Neural progenitor cell (in vitro differentiated cells): ENCODE data around the gene NIN. TPM values are rescaled to one million over a fixed set of nuclear protein-coding genes. Genes with fewer than 3 reads are reported as not detected.

ENCODE experiments used
- DNase-seq: peaks from one replicate; pipeline ENCODE4 v3.0.0-alpha.2; 2016; ENCODE audit warnings: low spot score
- H2AFZ ChIP-seq: fragments of 200-600 bp; sonication (generic); replicated peaks from 2 replicates; pipeline ENCODE4 v1.6.1; 2016; ENCODE audit warnings: antibody characterized with exemption
- H3F3A ChIP-seq: fragments of 200-600 bp; sonication (generic); 2 replicates; pipeline ENCODE4 v1.6.1; 2016; ENCODE audit warnings: antibody characterized with exemption, low read depth
- H3K27ac ChIP-seq: fragments of 200-600 bp; sonication (generic); 2 replicates; pipeline ENCODE4 v1.5.1; 2016; ENCODE audit warnings: mild to moderate bottlenecking
- H3K27me3 ChIP-seq: fragments of 200-600 bp; sonication (generic); 2 replicates; pipeline ENCODE4 v1.6.1; 2016; ENCODE audit warnings: mild to moderate bottlenecking, moderate library complexity
- H3K36me3 ChIP-seq: fragments of 200-600 bp; sonication (generic); 2 replicates; pipeline ENCODE4 v1.5.1; 2016
- H3K4me1 ChIP-seq: fragments of 200-600 bp; sonication (generic); 2 replicates; pipeline ENCODE4 v1.6.1; 2016; ENCODE audit warnings: mixed run types
- H3K4me2 ChIP-seq: fragments of 200-600 bp; sonication (generic); 2 replicates; pipeline ENCODE4 v1.6.1; 2016
- H3K4me3 ChIP-seq: fragments of 200-600 bp; sonication (generic); 2 replicates; pipeline ENCODE4 v1.5.1; 2016
- H3K79me2 ChIP-seq: fragments of 200-600 bp; sonication (generic); 2 replicates; pipeline ENCODE4 v1.6.1; 2016; ENCODE audit warnings: low read depth
- H3K9ac ChIP-seq: fragments of 200-600 bp; sonication (generic); 2 replicates; pipeline ENCODE4 v1.6.1; 2016
- H3K9me3 ChIP-seq: fragments of 200-600 bp; sonication (generic); 2 replicates; pipeline ENCODE4 v1.5.1; 2016; ENCODE audit warnings: low read depth
- H4K20me1 ChIP-seq: fragments of 200-600 bp; sonication (generic); 2 replicates; pipeline ENCODE4 v1.6.1; 2016; ENCODE audit warnings: low read depth
- H3K27ac Mint-ChIP-seq: 3 replicates; pipeline ENCODE4 v1.8.0; 2021; ENCODE audit warnings: mixed read lengths
- H3K27me3 Mint-ChIP-seq: 2 replicates; pipeline ENCODE4 v1.8.0; 2022; ENCODE audit warnings: low read depth, mild to moderate bottlenecking, inconsistent platforms, moderate library complexity, mixed read lengths; ENCODE audit not compliant: insufficient read depth
- H3K36me3 Mint-ChIP-seq: 3 replicates; pipeline ENCODE4 v1.8.0; 2021; ENCODE audit warnings: mixed read lengths
- H3K4me1 Mint-ChIP-seq: 3 replicates; pipeline ENCODE4 v1.8.0; 2021; ENCODE audit warnings: mixed read lengths
- H3K4me3 Mint-ChIP-seq: 3 replicates; pipeline ENCODE4 v1.8.0; 2021; ENCODE audit warnings: mild to moderate bottlenecking, moderate library complexity, mixed read lengths
- H3K9me3 Mint-ChIP-seq: 3 replicates; pipeline ENCODE4 v1.8.0; 2020; ENCODE audit warnings: mixed read lengths
- CTCF ChIP-seq: fragments of 200-600 bp; sonication (generic); IDR thresholded peaks from 2 replicates; pipeline ENCODE4 v1.5.1; 2017; ENCODE audit warnings: antibody characterized with exemption, mild to moderate bottlenecking
- EZH2 ChIP-seq: fragments of 200-600 bp; sonication (generic); IDR thresholded peaks from 2 replicates; pipeline ENCODE4 v1.6.1; 2017; ENCODE audit warnings: antibody characterized with exemption, mild to moderate bottlenecking, moderate library complexity
- EZH2phosphoT487 ChIP-seq: fragments of 200-600 bp; sonication (generic); IDR thresholded peaks from 2 replicates; pipeline ENCODE4 v1.6.1; 2017; ENCODE audit warnings: antibody characterized with exemption
- total RNA-seq: library from RNA; depleted of rRNA; stranded (reverse); fragments of >200 nt; gene quantifications from 2 replicates; pipeline ENCODE4 v1.2.3, GENCODE V29; 2015; ENCODE audit warnings: low replicate concordance

The NIN gene
- total RNA-seq = 34.7 and 49.0 TPM in 2 replicates

GRCh38 chr14:50830932-50831725 is at the start of gene NIN:
Gene NIN (minus strand): TSS chr14:50831162. CDS start chr14:50822056, 9,106 bp downstream.
- H3K4me3 ChIP-seq = peak within 1 kb of the TSS; percentile 94
- peaks cover 53% of the 10 kb centered on the region for H3K4me1 Mint-ChIP-seq
- peaks cover 7% of the 10 kb centered on the region for H3K27me3 Mint-ChIP-seq
- peak within 1 kb of the TSS; percentile 98 for H2AFZ ChIP-seq
- peak within 1 kb of the TSS; percentile 72 for H3K27ac ChIP-seq
- H3K4me3 Mint-ChIP-seq = peak within 1 kb of the TSS; percentile 98
- no peaks in the 10 kb centered on the region for H3K9me3 Mint-ChIP-seq
- H3K36me3 ChIP-seq = no peaks in the 10 kb centered on the region
- peaks cover 7% of the 10 kb centered on the region for H3K36me3 Mint-ChIP-seq
- peak within 1 kb of the TSS; percentile 98 for H3K27ac Mint-ChIP-seq
- H3K9me3 ChIP-seq = no peaks in the 10 kb centered on the region
- H3K27me3 ChIP-seq = peaks cover 45% of the 10 kb centered on the region
- peaks cover 31% of the 10 kb centered on the region for H3F3A ChIP-seq
- peak within 1 kb of the TSS; percentile 22 for H3K9ac ChIP-seq
- peak; percentile 93 for DNase-seq
- H3K4me1 ChIP-seq = peaks cover 31% of the 10 kb centered on the region
- peaks cover 42% of the 10 kb centered on the region for H3K79me2 ChIP-seq
- peaks cover 38% of the 10 kb centered on the region for H4K20me1 ChIP-seq
- TF ChIP-seq EZH2phosphoT487 (no peak), EZH2 (no peak), CTCF (no peak)
- H3K4me2 ChIP-seq = peak within 1 kb of the TSS; percentile 84

GRCh38 chr14:50875359-50876070 is 44.6 kb upstream of the NIN start:
- H4K20me1 ChIP-seq = peaks cover 7% of the 10 kb centered on the region
- H3F3A ChIP-seq = peaks cover 6% of the 10 kb centered on the region
- H2AFZ ChIP-seq = no peak overlapping the region
- Mint-ChIP-seq H3K27ac (no peak overlapping the region), H3K9me3 (no peaks in the 10 kb centered on the region), H3K4me1 (peaks cover 26% of the 10 kb centered on the region), H3K4me3 (no peak overlapping the region), H3K27me3 (peaks cover 18% of the 10 kb centered on the region), H3K36me3 (no peaks in the 10 kb centered on the region)
- no peak overlapping the region for H3K27ac ChIP-seq
- no peak for DNase-seq
- H3K9me3 ChIP-seq = no peaks in the 10 kb centered on the region
- no peaks in the 10 kb centered on the region for H3K79me2 ChIP-seq
- H3K27me3 ChIP-seq = peaks cover 43% of the 10 kb centered on the region
- no peak for TF ChIP-seq EZH2
- no peaks in the 10 kb centered on the region for H3K36me3 ChIP-seq
- no peak overlapping the region for H3K4me2 ChIP-seq
- H3K9ac ChIP-seq = no peak overlapping the region
- H3K4me3 ChIP-seq = no peak overlapping the region
- peaks cover 16% of the 10 kb centered on the region for H3K4me1 ChIP-seq

GRCh38 chr14:50874757-50875156 is 43.8 kb upstream of the NIN start:
- Mint-ChIP-seq H3K27ac (no peak overlapping the region), H3K4me3 (no peak overlapping the region), H3K27me3 (peaks cover 18% of the 10 kb centered on the region), H3K9me3 (no peaks in the 10 kb centered on the region), H3K4me1 (peaks cover 26% of the 10 kb centered on the region), H3K36me3 (no peaks in the 10 kb centered on the region)
- Histone ChIP-seq H4K20me1 (peaks cover 7% of the 10 kb centered on the region), H3K79me2 (no peaks in the 10 kb centered on the region), H3K9ac (no peak overlapping the region), H2AFZ (no peak overlapping the region), H3K27me3 (peaks cover 49% of the 10 kb centered on the region), H3F3A (peaks cover 6% of the 10 kb centered on the region), H3K4me1 (peaks cover 16% of the 10 kb centered on the region), H3K4me3 (no peak overlapping the region), H3K4me2 (no peak overlapping the region), H3K36me3 (no peaks in the 10 kb centered on the region), H3K9me3 (no peaks in the 10 kb centered on the region), H3K27ac (no peak overlapping the region)
- no peak for TF ChIP-seq EZH2phosphoT487
- TF ChIP-seq EZH2 = no peak
- TF ChIP-seq CTCF = no peak
- no peak for DNase-seq
